HG03342 (cell line): ENCODE measurements around the gene CFAP65.

ENCODE experiments used
- ATAC-seq: cut with Tn5 transposase; IDR thresholded peaks from one replicate; pipeline ENCODE4 v1.9.1; 2021; ENCODE audit warnings: mild to moderate bottlenecking, moderate library complexity; ENCODE audit not compliant: unreplicated experiment

CFAP65 gene

GRCh38 chr2:219062081-219062480 lies 20.8 kb upstream of the CFAP65 start:
- ATAC-seq = no peak

GRCh38 chr2:219060821-219061791 lies 19.8 kb upstream of the CFAP65 start, which contains the start of gene IHH:
TSS of gene IHH (minus strand) at chr2:219060921. CDS start at chr2:219060467, 454 bp downstream.
- no peak for ATAC-seq

GRCh38 chr2:219059725-219060682 lies 18.7 kb upstream of the CFAP65 start:
- ATAC-seq = no peak

- no peak for ATAC-seq
These were observed 18.0 kb upstream of the CFAP65 start for GRCh38 chr2:219059375-219059724.

- ATAC-seq = no peak
These were observed 17.4 kb upstream of the CFAP65 start for GRCh38 chr2:219058541-219059374.

- peak; percentile 89 for ATAC-seq
These were observed 16.6 kb upstream of the CFAP65 start for GRCh38 chr2:219057709-219058540.

- ATAC-seq = peak; percentile 14
These were observed 15.8 kb upstream of the CFAP65 start for GRCh38 chr2:219056896-219057708.

GRCh38 chr2:219056176-219056895 lies 15.0 kb upstream of the CFAP65 start:
- ATAC-seq = no peak

- no peak for ATAC-seq
These were observed 13.9 kb upstream of the CFAP65 start for GRCh38 chr2:219054956-219055903.

- no peak for ATAC-seq
These were observed 8.0 kb upstream of the CFAP65 start for GRCh38 chr2:219049282-219049681.

GRCh38 chr2:219045937-219046550 lies 4.7 kb upstream of the CFAP65 start:
- no peak for ATAC-seq

- ATAC-seq = no peak
These were observed 1.4 kb upstream of the CFAP65 start for GRCh38 chr2:219042750-219043149.

GRCh38 chr2:219042157-219042556 lies 841 bp upstream of the CFAP65 start:
- no peak for ATAC-seq

GRCh38 chr2:219038600-219038999 lies 2.7 kb downstream of the CFAP65 start:
- no peak for ATAC-seq

GRCh38 chr2:219037783-219038499 lies 3.4 kb downstream of the CFAP65 start:
- no peak for ATAC-seq

GRCh38 chr2:219035942-219036341 lies 5.4 kb downstream of the CFAP65 start:
- no peak for ATAC-seq
